HepG2 (cell line): Measurements from ENCODE around the gene FRK. TPM values are rescaled to one million over a fixed set of nuclear protein-coding genes. Genes with fewer than 3 reads are reported as not detected.

ENCODE experiments used
- ATAC-seq: fragments of 200-7000 bp; cut with Tn5 transposase; 3 replicates; pipeline ENCODE4 v1.9.1; 2020; ENCODE audit warnings: mild to moderate bottlenecking, moderate library complexity
- BruUV-seq: library from RNA; stranded (reverse); fragments of 400-500 nt; replicated peaks from 2 replicates; lab custom pipeline; 2021; lab: Mats Ljungman, UMichigan
- CTCF ChIA-PET: fragments of 300-600 bp; formaldehyde crosslinking; extraction: SDS; loops from one replicate; lab custom pipeline; 2021; ENCODE audit warnings: low total read pairs, inconsistent platforms, low intra/inter-chr PET ratio; lab: Yijun Ruan, JAX
- POLR2A ChIA-PET: fragments of 350-600 bp; sonication (Branson Sonifier 250); formaldehyde crosslinking; loops from one replicate; lab custom pipeline; 2020; ENCODE audit warnings: antibody characterized with exemption, inconsistent platforms; lab: Yijun Ruan, JAX
- DNase-seq: peaks from one replicate; pipeline ENCODE4 v3.0.0-alpha.2; 2015; ENCODE audit warnings: low spot score
- FAIRE-seq: peaks from 3 replicates; lab custom pipeline; 2011; peaks lifted over from hg19 to GRCh38; lab: Jason Lieb, UNC
- H2AFZ ChIP-seq: one replicate; pipeline ENCODE4 v1.6.1; 2011; ENCODE audit warnings: low read length, inconsistent platforms
- H3K27ac ChIP-seq: fragments of 300-600 bp; 3 replicates; pipeline ENCODE4 v1.8.0; 2011; ENCODE audit warnings: mixed run types, mild to moderate bottlenecking, mixed read lengths, low read length, inconsistent platforms; ENCODE audit not compliant: insufficient read depth; ENCODE audit errors: extremely low read length
- H3K27me3 ChIP-seq, 2 experiments: fragments of 200-600 bp in 1 of 2; 2 replicates in 1 of 2; 3 replicates in 1 of 2; pipeline versions ENCODE4 v1.6.0 to v1.8.0; 2011; ENCODE audit warnings: low read length in 2 of 2, mild to moderate bottlenecking in 2 of 2, moderate library complexity in 2 of 2, inconsistent platforms in 1 of 2; ENCODE audit not compliant: insufficient read depth in 2 of 2, control insufficient read depth in 1 of 2
- H3K36me3 ChIP-seq, 2 experiments: fragments of 200-600 bp in 1 of 2; replicated peaks in 1 of 2; 2 replicates in 1 of 2; 3 replicates in 1 of 2; pipeline versions ENCODE4 v1.5.1 to v1.8.0; 2011; ENCODE audit warnings: low read length in 2 of 2, inconsistent platforms in 1 of 2; ENCODE audit not compliant: insufficient read depth in 2 of 2, control insufficient read depth in 1 of 2
- H3K4me1 ChIP-seq: 2 replicates; pipeline ENCODE4 v1.5.1; 2012; ENCODE audit warnings: low read length, inconsistent platforms; ENCODE audit not compliant: insufficient read depth
- H3K4me2 ChIP-seq: 2 replicates; pipeline ENCODE4 v1.6.0; 2011; ENCODE audit warnings: low read depth, low read length, inconsistent platforms
- H3K4me3 ChIP-seq, 3 experiments: fragments of 200-600 bp in 1 of 3; sonication (generic), shearing (Covaris generic) in 1 of 3; replicated peaks in 1 of 3; 2 replicates each; pipeline ENCODE4 v1.5.1; 2011 to 2016; ENCODE audit warnings: low read length in 3 of 3, inconsistent platforms in 2 of 3, low read depth in 2 of 3, mild to moderate bottlenecking in 2 of 3, control low read depth in 1 of 3, mixed read lengths in 1 of 3; ENCODE audit not compliant: insufficient read depth in 1 of 3
- H3K79me2 ChIP-seq: one replicate; pipeline ENCODE4 v1.6.1; 2011; ENCODE audit warnings: low read length, inconsistent platforms; ENCODE audit not compliant: insufficient read depth
- H3K9ac ChIP-seq: 2 replicates; pipeline ENCODE4 v1.6.0; 2011; ENCODE audit warnings: mild to moderate bottlenecking, low read depth, low read length, inconsistent platforms; ENCODE audit not compliant: insufficient read depth
- H3K9me3 ChIP-seq: 2 replicates; pipeline ENCODE4 v1.5.1; 2012; ENCODE audit warnings: mild to moderate bottlenecking, low read length
- H4K20me1 ChIP-seq: 2 replicates; pipeline ENCODE4 v1.6.0; 2011; ENCODE audit warnings: inconsistent platforms, mild to moderate bottlenecking, low read length, moderate library complexity; ENCODE audit not compliant: insufficient read depth
- MAFF ChIP-seq: IDR thresholded peaks from 2 replicates; pipeline ENCODE4 v1.6.1; 2011; ENCODE audit warnings: low read depth, low read length, improper control_type of control experiment
- MAFK ChIP-seq, 2 experiments: IDR thresholded peaks in 1 of 2; conservative IDR thresholded peaks in 1 of 2; 2 replicates each; pipeline ENCODE4 v1.6.1; 2011; ENCODE audit warnings: improper control_type of control experiment in 2 of 2, low read length in 2 of 2
- NFE2 ChIP-seq: sonication (generic); formaldehyde crosslinking; IDR thresholded peaks from 2 replicates; pipeline ENCODE4 v1.4.0; 2020; ENCODE audit warnings: missing genetic modification reagents
- NFE2L2 ChIP-seq: fragments of 150-350 bp; IDR thresholded peaks from 2 replicates; pipeline ENCODE4 v1.6.1; 2014; ENCODE audit warnings: low read length
- PITX1 ChIP-seq: sonication (generic); formaldehyde crosslinking; IDR thresholded peaks from 2 replicates; pipeline ENCODE4 v1.5.1; 2020; ENCODE audit warnings: mild to moderate bottlenecking, missing genetic modification reagents
- PTBP1 ChIP-seq: fragments of 200-400 bp; formaldehyde crosslinking; IDR thresholded peaks from 2 replicates; pipeline ENCODE4 v1.6.1; 2018; ENCODE audit warnings: low read length, low read depth; ENCODE audit not compliant: poor library complexity, severe bottlenecking
- ZEB1 ChIP-seq: IDR thresholded peaks from 2 replicates; pipeline ENCODE4 v1.6.1; 2012; ENCODE audit warnings: mild to moderate bottlenecking, low read depth, inconsistent platforms; ENCODE audit not compliant: insufficient replicate concordance
- ZNF205 ChIP-seq: IDR thresholded peaks from 2 replicates; pipeline ENCODE4 v1.6.1; 2018; ENCODE audit warnings: missing biosample characterization, missing genetic modification reagents
- WGBS: methylation state at CpG from one replicate; pipeline ENCODE4 v1.1.6; 2017; ENCODE audit warnings: low lambda C conversion rate; 5-methylcytosine and 5-hydroxymethylcytosine counted together
- in situ Hi-C: cut with HindIII; loops from 2 replicates; pipeline ENCODE4 v1.10.0; 2017; ENCODE audit warnings: low pct_unique_long_range_greater_than_20kb; ENCODE audit not compliant: extremely low pct_ligation_motif_present
- intact Hi-C: fragments of 100-400 bp; cut with micrococcal nuclease; formaldehyde crosslinking; loops from one replicate; pipeline ENCODE4 v1.10.0; 2022; ENCODE audit not compliant: unreplicated experiment
- polyA plus RNA-seq, 8 experiments: library from polyadenylated mRNA; depleted of rRNA in 3 of 8; stranded (reverse) in 7 of 8; unstranded in 1 of 8; fragments of >200 nt; fragmentation: Illumina TruSeq in 4 of 8; extraction: Trizol in 4 of 8; gene quantifications; 2 replicates each; pipeline versions ENCODE4 v1.2.1 to v1.2.3, GENCODE V29; 2011 to 2016; ENCODE audit warnings: low read depth in 4 of 8, missing spikeins in 1 of 8, mixed read lengths in 1 of 8; ENCODE audit not compliant: insufficient read depth in 1 of 8
- total RNA-seq, 5 experiments: library from RNA; depleted of rRNA; stranded (reverse); fragments of >200 nt; fragmentation: Illumina TruSeq; extraction: Trizol; gene quantifications; 2 replicates each; pipeline ENCODE4 v1.2.3, GENCODE V29; 2016; ENCODE audit warnings: low read depth in 1 of 5
- TF ChIP-seq, protein P1 (sequence below): sonication (generic); formaldehyde crosslinking; IDR thresholded peaks from 2 replicates; pipeline ENCODE4 v1.5.1; 2020; ENCODE audit warnings: missing genetic modification reagents, mild to moderate bottlenecking, borderline replicate concordance
- TF ChIP-seq, protein P2 (sequence below): sonication (generic); formaldehyde crosslinking; IDR thresholded peaks from 2 replicates; pipeline ENCODE4 v1.4.0; 2020; ENCODE audit warnings: missing genetic modification reagents

FRK gene
- total and polyA plus RNA-seq, 2 of the 13 experiments (the other 11 are each of a cell fraction or from before 2014, with no cell fraction given): 1.3 to 2.9 TPM

DNA sequence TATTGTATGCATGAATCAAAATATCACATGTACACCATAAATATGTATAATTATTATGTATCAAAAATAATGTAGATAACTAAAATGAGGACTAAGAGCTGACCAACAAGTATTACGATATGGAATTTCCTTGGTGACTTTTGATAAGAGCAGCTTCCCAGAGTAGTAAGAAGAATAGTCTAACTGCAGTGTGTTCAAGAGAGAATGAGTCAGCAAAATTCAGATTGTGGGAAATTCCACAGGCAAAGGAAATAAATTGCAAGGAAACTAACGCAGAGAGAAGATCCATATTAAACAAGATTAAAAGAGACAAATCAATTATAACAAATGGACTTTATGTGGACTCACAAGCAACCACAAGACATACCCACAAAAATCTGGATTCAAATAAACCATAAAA lies 26.4 kb downstream of the FRK start:
- no peaks in the 10 kb centered on the region for H3K27me3 ChIP-seq
- H3K4me1 ChIP-seq: peaks cover 24% of the 10 kb centered on the region
- H3K4me3 ChIP-seq: no peak overlapping the region
- intact Hi-C loops: no loop called here
- ATAC-seq: no peak
- no peak for DNase-seq
- TF ChIP-seq, protein P1, sequence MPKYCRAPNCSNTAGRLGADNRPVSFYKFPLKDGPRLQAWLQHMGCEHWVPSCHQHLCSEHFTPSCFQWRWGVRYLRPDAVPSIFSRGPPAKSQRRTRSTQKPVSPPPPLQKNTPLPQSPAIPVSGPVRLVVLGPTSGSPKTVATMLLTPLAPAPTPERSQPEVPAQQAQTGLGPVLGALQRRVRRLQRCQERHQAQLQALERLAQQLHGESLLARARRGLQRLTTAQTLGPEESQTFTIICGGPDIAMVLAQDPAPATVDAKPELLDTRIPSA (CRISPR knock-in tag): no peak
- TF ChIP-seq PITX1 (CRISPR knock-in tag) (no peak), MAFK (conservative IDR thresholded peaks at IDR 0.05 in 1 of 2, IDR thresholded peaks at IDR 0.05 in 1 of 2; ENCODE audit: low read length in 2 of 2) (peak; percentile 95), MAFF (peak; percentile 92), ZEB1 (no peak), ZNF205 (no peak), NFE2L2 (peak; percentile 98), PTBP1 (no peak), NFE2 (CRISPR knock-in tag) (peak; percentile 95; the same call in 1 of the 2 replicates)
- TF ChIP-seq, protein P2, sequence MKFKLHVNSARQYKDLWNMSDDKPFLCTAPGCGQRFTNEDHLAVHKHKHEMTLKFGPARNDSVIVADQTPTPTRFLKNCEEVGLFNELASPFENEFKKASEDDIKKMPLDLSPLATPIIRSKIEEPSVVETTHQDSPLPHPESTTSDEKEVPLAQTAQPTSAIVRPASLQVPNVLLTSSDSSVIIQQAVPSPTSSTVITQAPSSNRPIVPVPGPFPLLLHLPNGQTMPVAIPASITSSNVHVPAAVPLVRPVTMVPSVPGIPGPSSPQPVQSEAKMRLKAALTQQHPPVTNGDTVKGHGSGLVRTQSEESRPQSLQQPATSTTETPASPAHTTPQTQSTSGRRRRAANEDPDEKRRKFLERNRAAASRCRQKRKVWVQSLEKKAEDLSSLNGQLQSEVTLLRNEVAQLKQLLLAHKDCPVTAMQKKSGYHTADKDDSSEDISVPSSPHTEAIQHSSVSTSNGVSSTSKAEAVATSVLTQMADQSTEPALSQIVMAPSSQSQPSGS (CRISPR knock-in tag): no peak
- H3K79me2 ChIP-seq: peaks cover 23% of the 10 kb centered on the region
- peak overlapping the region; percentile 35 for H3K27ac ChIP-seq
- FAIRE-seq: no peak
- CTCF ChIA-PET: no interaction called here
- H2AFZ ChIP-seq: no peak overlapping the region
- 94% methylated on average over 2 of the region's 2 CpGs for WGBS
- in situ Hi-C loops: no loop called here
- no peak overlapping the region for H3K9ac ChIP-seq
- no peaks in the 10 kb centered on the region for H4K20me1 ChIP-seq
- POLR2A ChIA-PET: no interaction called here
- H3K36me3 ChIP-seq: peaks cover 0 to 7% of the 10 kb centered on the region in 2 experiments; a peak in 2 of 5 replicates
- no peak overlapping the region for H3K4me2 ChIP-seq
- H3K9me3 ChIP-seq: no peaks in the 10 kb centered on the region
- no TSS peak for BruUV-seq
